ENCODE measurements around the gene PEDS1.
A peak's percentile ranks its signal among the peaks of the same experiment; 100 is the strongest.

PEDS1 gene

DNA sequence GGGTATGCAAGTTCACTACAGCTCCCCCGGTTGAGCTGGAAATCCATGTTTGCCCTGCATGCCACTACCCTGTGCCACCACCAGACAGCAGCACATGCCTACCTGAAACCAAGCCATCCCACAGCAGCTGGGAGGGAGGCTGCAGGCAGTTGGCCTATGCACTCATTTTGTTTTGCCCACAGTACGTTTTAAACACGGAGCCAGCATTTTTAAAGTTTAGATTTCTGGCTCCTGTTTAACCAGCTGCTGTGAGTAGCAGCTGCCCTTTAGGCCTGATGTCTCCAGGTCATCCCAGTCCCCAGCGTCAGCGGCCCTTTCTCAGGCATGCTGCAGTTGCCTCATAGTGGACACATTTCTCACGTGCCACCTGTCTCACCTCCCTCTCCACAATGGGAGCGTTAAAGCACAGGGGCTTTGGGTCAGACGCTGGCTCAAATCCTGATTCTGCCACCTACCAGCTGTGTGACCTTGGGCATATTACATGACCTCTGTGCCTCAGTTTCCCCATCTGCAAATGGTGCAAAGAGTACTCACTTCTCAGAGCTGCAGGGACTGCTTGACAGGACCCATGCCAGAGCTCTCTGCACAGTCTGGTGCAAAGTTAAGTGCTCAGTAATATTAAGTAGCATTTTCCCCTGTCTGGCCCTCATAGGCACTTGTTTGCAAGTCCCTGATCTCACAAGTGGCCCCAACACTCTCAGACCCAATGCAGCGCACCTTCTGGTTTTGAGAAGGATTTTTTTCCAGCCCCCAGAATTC is 32.4 kb downstream of the PEDS1 start:
- Mint-ChIP-seq H3K9me3 (no peaks in the 10 kb centered on the region), H3K36me3 (peaks cover 40% of the 10 kb centered on the region), H3K4me1 (peaks cover 11% of the 10 kb centered on the region), H3K27ac (no peak overlapping the region), H3K27me3 (no peaks in the 10 kb centered on the region), H3K4me3 (no peak overlapping the region)
- ATAC-seq = peak; percentile 76

DNA sequence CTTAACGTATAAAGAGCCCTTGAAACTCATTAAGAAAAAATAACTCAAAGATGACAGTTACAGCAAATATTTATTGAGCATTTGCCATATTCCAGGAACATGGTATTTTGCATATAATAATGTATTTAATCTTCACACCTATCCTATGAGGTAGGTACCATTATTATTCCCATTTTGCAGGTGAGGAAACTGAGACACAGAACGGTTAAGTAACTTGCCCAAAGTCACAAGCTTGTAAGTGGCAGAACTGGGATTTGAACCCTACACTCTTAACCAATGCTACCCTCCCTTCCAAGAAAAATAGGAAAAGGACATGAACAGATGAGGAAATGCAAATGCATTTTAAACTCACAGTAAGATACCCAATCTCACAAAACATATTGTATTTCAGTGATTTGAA is 35.3 kb downstream of the PEDS1 start:
- no peak overlapping the region for H3K27ac Mint-ChIP-seq
- H3K36me3 Mint-ChIP-seq = peaks cover 11% of the 10 kb centered on the region
- no peak overlapping the region for H3K4me3 Mint-ChIP-seq
- no peak for ATAC-seq
- H3K9me3 Mint-ChIP-seq = no peaks in the 10 kb centered on the region
- H3K27me3 Mint-ChIP-seq = no peaks in the 10 kb centered on the region
- H3K4me1 Mint-ChIP-seq = peaks cover 38% of the 10 kb centered on the region

DNA sequence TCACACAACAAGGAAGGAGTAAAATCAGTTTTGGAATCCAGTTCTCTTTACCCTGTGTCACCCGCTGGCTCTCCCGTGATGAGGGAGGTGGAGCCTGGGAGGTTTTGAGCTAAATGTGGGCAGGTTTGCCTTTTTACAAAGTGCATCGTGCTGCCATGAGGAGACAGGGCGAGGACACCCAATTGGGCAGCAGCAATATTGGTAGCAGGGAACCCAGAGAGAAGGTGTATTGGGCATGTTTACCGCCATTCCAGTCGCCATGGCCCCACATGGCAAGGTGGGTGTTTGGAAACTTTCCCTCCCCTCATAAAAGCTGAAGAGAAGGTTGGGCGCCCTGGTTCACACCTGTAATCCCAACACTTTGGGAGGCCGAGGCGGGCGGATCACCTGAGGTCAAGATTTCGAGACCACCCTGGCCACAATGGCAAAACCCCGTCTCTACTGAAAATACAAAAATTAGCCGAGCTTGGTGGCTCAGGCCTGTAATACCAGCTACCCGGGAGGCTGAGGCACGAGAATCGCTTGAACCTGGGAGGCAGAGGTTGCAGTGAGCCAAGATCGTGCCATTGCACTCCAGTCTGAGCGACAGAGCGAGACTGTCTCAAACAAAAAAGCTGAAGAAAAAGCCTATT is 37.0 kb downstream of the PEDS1 start:
- Mint-ChIP-seq H3K9me3 (no peaks in the 10 kb centered on the region), H3K4me1 (peaks cover 53% of the 10 kb centered on the region), H3K27ac (peak overlapping the region; percentile 88), H3K27me3 (no peaks in the 10 kb centered on the region), H3K36me3 (peaks cover 5% of the 10 kb centered on the region), H3K4me3 (peak overlapping the region; percentile 94)
- ATAC-seq = no peak

DNA sequence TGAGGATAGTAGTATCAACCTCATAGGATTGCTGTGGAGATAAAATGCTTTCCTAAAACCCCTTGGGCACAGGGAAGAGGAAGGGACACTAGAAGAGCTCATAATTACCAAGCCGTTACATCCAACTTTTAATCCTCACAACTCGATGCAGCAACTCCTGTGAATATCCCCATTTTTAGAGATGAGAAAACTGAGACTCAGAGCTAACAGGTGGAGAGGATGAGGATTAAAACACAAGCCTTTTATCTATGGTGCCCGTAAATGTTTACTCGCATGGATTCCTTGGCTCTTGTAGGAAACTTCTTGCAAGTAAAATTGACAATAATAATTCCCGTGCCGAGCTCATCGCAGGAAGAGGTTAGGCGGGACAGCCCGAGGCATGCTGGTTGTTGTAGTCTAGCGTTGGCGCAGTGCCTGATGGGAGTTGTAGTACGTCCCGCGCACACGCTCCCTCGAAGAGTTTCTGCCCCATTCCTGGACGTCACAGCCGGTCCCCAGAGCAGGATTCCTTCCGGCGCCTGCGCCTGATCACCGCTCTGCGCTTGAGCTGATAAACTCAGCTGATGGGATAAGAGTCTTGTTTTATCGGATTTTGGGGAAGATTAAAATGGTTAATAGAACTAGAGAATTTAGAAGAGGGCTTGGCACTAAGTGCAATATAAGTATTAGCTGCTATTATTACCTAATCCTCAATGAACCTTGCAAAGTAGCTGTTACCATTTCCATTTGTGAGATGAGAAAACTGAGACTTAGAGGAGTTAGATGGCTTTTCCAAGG is 37.7 kb downstream of the PEDS1 start:
- Mint-ChIP-seq H3K27ac (peak overlapping the region; percentile 88), H3K4me1 (peaks cover 55% of the 10 kb centered on the region), H3K4me3 (peak overlapping the region; percentile 94), H3K27me3 (no peaks in the 10 kb centered on the region), H3K36me3 (peaks cover 5% of the 10 kb centered on the region), H3K9me3 (no peaks in the 10 kb centered on the region)
- peak; percentile 92 for ATAC-seq

DNA sequence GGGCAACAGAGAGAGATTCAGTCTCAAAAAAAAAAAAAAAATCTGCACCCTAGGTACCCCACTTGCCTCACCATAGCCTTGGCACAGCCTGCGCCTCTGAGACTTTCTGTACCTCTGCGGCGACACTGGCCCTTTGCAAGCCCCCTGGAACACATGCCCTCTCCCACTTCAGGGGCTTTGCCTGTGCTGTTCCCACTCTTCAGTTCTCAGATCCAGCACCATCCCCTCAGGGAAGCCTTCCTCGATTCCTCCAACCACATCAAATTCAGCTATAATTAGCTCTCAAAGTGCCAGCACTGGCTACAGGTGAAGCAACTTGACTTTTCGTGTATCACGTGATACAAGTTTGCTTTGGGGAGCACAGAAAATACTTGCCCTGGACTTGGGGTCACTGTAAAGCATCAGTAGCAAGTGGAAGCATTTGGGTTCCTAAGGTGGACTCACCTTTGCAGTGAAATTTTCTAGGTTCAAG is 38.4 kb downstream of the PEDS1 start:
- Mint-ChIP-seq H3K36me3 (peaks cover 5% of the 10 kb centered on the region), H3K27me3 (no peaks in the 10 kb centered on the region), H3K9me3 (no peaks in the 10 kb centered on the region), H3K27ac (peak overlapping the region; percentile 88), H3K4me1 (peaks cover 62% of the 10 kb centered on the region), H3K4me3 (peak overlapping the region; percentile 94)
- no peak for ATAC-seq

DNA sequence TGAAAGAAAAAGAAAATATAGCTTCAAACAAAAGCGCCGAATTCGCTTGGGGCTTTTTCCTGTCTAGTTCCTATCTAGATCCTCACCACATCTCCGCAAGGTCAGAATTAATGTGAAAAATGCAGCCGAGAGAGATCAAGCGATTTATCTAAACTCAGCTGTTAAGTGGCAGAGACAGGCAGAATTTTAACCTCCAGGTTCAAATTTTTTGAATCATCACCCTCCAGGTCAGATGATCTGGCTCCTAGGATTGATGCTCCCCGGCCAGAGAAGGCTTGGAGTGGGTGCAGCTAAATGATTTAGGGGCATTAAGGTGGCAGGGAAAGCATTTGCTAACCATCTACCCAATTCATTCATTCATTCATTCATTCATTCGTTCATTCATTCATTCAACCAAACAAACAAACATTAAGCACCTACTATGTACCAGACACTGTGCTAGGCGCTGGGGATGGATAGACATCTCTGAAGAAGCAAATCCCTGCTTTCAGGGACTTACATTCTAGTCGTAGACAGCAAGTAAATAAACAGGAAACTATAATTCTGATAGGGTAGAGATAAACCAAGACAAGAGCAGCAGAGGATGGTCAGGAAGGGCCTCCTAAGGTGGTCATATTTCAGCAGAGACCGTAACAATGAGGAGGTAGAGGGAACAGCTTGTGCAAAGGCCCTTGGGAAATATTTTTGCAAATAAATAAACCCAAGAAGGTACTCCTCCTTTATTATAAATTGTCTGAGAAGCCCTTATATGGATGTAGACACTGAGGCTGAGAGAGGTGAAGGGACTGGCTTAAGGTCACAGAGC is 39.9 kb downstream of the PEDS1 start:
- Mint-ChIP-seq H3K36me3 (peaks cover 5% of the 10 kb centered on the region), H3K27ac (peak overlapping the region; percentile 95), H3K4me3 (peak overlapping the region; percentile 100), H3K27me3 (no peaks in the 10 kb centered on the region), H3K9me3 (no peaks in the 10 kb centered on the region), H3K4me1 (peaks cover 75% of the 10 kb centered on the region)
- no peak for ATAC-seq

DNA sequence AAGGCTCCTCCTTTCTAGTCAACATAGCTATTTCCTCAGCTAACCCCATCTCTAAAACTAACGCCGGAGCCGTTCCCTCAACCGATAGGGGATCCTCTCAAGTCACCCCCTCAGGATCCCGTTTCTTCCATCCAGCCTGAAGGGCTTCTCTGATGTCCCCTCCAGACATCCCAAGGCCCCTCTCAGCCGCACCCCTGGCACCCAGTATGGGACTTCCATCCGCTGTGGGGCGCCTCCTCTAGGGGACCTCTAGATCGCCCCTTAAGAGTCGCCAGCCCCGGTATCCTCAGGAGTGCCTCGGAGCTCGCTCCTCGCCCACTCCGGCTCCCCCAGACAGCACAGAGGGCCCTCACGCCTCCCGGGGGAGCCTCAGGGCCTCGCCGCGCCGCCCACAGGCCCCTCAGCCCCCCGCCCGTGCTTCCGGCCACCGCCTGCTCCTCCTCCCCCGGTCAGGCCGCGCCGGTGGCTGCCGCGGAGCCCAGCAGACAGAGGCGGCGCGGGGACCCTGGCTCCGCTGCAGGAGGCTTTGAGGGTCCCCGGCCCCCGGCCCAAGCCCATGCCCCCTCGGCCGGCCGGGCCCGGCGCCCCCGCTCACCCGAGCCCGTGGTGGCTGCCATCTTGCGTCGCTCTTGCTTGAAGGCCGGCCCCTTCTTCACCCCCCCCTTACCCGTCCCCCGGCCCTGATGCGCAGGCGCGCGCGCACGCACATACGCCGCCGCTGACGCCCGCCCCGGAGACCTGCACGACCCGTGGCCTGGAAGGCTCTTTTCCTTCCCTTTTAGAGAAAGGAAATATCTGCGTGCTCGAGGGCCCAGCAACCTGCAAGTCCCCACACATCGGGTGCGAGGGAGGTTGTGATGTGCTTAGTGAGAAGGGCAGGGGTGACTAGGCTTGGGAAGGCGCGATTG is 40.8 kb downstream of the PEDS1 start, which contains the start of gene UBE2V1:
Gene UBE2V1, minus strand, starts transcription at position 639 of the 908 bp plus-strand sequence. Its CDS starts 22 bp downstream, at position 617.
- peak; percentile 89 for ATAC-seq
- H3K4me3 Mint-ChIP-seq = peak within 1 kb of the TSS; percentile 100
- H3K27me3 Mint-ChIP-seq = no peaks in the 10 kb centered on the region
- no peaks in the 10 kb centered on the region for H3K9me3 Mint-ChIP-seq
- peaks cover 11% of the 10 kb centered on the region for H3K36me3 Mint-ChIP-seq
- peaks cover 84% of the 10 kb centered on the region for H3K4me1 Mint-ChIP-seq
- H3K27ac Mint-ChIP-seq = peak within 1 kb of the TSS; percentile 95

DNA sequence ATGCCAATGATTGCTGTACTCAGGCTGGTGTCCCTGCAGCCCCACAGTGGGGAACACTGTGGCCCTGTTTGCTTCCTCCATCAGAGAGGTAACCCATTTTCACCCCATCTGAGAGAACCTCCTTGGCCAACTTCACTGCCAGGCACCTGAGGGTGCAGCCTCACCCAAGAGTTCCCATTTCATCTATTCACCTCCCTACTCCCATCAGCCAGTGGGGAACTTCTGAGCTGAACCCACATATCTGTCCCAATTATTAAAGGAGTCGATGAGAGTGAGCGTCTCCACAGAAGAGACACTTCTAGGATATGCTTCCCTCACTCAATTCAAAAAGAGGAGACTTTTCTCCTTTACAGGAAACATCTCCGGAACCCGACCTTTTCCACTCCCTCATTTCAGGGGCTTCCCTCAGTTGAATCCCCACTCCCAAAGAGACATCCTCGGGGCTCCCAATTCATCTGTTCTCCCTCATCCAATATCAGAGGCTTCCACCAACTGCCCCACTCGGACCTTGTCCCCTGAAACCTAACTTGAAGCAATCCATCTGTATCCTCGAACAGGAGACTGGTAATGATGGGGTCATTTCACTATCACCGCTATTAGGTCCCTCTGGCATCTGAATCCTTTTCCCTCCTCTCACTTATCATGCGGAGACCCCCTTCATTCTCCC is 41.6 kb downstream of the PEDS1 start:
- H3K27me3 Mint-ChIP-seq = no peaks in the 10 kb centered on the region
- peak overlapping the region; percentile 95 for H3K27ac Mint-ChIP-seq
- H3K36me3 Mint-ChIP-seq = peaks cover 13% of the 10 kb centered on the region
- H3K4me3 Mint-ChIP-seq = peak overlapping the region; percentile 100
- no peaks in the 10 kb centered on the region for H3K9me3 Mint-ChIP-seq
- no peak for ATAC-seq
- H3K4me1 Mint-ChIP-seq = peaks cover 92% of the 10 kb centered on the region

DNA sequence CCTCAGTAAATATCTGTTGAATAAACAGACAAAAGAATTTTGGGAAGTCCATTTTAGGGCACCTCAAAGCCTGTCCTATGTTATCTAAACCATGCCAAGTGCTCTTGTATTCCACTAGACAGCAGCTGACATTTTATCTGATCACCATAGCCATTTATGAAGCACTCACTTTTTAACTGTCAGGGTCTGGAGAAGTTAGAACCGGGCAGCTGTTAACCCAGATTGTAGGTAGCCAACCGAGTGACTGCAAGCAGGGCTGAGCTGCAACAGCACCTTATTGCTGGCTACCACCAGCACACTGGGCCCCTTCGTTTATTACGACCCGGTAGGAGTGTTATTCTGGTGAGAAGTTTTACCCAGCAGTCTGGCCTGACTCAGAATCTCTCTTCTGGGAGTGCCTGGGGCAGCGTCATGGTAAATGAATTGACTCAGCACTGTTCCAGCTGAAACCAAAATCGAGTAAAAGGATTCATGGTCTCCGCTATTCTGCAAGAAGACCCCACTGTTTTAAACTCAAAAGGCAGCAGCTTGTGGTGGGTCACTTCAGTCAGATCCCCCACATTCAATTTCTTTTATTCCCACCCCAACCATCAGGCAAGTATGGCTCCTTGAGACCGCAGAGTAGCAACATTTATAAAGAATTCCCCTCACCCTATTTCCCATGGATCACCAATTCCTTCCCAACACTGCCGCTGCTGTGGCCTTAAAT is 42.2 kb downstream of the PEDS1 start:
- peak overlapping the region; percentile 100 for H3K4me3 Mint-ChIP-seq
- H3K4me1 Mint-ChIP-seq = peaks cover 96% of the 10 kb centered on the region
- H3K27me3 Mint-ChIP-seq = no peaks in the 10 kb centered on the region
- peaks cover 13% of the 10 kb centered on the region for H3K36me3 Mint-ChIP-seq
- H3K9me3 Mint-ChIP-seq = no peaks in the 10 kb centered on the region
- peak overlapping the region; percentile 95 for H3K27ac Mint-ChIP-seq
- no peak for ATAC-seq

DNA sequence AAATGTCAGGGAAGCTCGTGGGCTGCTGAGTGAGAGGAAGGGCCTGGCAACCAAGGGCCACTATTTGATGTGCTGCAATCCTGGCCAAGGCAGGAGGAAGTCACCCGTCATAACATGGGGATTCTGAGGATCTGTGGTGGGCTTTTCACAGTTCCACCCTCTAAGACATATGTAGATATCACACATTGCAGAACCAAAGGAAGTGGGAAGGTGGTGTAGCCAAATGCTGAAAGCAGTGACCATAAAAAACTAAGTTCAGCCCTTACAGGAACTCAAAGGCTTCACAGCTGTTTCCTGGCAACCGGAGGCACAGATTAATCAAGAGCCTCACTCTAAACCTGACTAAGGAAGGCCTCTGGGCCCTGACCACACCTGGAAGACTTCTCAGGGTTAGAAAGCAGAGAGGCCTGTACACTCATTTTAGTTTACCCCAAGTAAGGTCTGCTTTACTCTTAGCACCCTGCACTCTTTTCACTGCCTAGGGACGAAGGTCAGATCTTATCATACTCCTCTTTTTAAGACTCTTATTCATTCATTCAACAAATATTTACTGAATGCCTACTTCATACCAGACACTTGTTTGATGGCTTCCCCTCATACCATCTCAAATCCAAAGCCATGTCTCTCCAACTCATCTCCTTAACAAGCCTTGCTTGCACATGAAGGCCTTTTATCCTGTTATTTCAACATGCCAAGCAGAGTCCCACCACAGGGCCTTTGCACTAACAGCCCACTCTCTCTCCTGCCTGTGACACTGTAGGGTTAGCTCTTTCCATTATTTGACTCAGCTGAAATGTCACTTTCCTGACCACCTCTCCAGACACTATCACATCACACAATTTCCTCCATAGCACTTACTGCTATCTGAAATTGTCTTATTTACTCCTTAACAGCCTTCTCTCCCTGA is 43.1 kb downstream of the PEDS1 start:
- peak; percentile 50 for ATAC-seq
- peak overlapping the region; percentile 95 for H3K27ac Mint-ChIP-seq
- peaks cover 13% of the 10 kb centered on the region for H3K36me3 Mint-ChIP-seq
- H3K4me3 Mint-ChIP-seq = peak overlapping the region; percentile 100
- peaks cover 96% of the 10 kb centered on the region for H3K4me1 Mint-ChIP-seq
- H3K27me3 Mint-ChIP-seq = no peaks in the 10 kb centered on the region
- H3K9me3 Mint-ChIP-seq = no peaks in the 10 kb centered on the region

DNA sequence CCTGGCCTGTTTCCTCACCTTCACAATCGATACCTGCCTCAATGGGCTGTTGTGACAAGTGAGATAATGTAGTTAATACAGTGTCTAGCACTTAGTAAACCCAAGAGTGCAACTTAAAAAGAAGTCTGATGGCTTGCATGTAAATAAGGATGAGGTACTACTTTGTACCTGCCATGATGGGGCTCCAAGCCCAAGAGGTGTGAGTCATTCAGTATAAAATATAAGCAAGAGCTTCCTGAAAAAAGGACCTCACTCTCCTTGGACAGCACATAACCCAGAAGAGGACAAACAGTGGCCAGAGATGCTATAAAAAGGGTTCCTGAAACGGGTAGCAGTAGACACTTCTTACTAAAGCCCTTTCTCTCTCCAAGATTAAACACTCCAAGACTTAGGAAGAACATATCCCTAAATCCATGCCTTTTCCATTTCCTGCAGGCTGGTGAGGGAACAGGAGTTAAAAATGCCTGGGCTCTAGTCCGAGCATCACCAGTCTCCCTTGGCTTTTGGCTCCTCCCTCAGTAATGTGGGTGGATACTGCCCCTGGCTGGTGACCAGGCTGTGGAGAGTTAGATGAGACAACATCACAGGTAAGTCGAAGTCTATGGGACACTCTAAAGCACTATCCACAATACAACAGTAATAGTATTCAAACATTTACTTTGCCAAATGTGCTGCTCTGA is 44.8 kb downstream of the PEDS1 start:
- peaks cover 82% of the 10 kb centered on the region for H3K4me1 Mint-ChIP-seq
- H3K27ac Mint-ChIP-seq = peak overlapping the region; percentile 95
- H3K27me3 Mint-ChIP-seq = no peaks in the 10 kb centered on the region
- H3K36me3 Mint-ChIP-seq = peaks cover 13% of the 10 kb centered on the region
- ATAC-seq = no peak
- no peak overlapping the region for H3K4me3 Mint-ChIP-seq
- no peaks in the 10 kb centered on the region for H3K9me3 Mint-ChIP-seq

All from stimulated activated memory B cell treated with anti-CD40 and anti-IgM and Interleukin-4, amounts not matched to agents 10 μg/mL and 1 μg/mL and 100 μg/mL, for 72 hours (primary cell).